ENCODE results near the gene ANKMY1. TPM values are rescaled to one million over a fixed set of nuclear protein-coding genes. Genes with fewer than 3 reads are reported as not detected.

ANKMY1 gene
- total RNA-seq, 4 donors from 2014 or later = 11.7 to 30.5 (median 15.3) TPM

DNA sequence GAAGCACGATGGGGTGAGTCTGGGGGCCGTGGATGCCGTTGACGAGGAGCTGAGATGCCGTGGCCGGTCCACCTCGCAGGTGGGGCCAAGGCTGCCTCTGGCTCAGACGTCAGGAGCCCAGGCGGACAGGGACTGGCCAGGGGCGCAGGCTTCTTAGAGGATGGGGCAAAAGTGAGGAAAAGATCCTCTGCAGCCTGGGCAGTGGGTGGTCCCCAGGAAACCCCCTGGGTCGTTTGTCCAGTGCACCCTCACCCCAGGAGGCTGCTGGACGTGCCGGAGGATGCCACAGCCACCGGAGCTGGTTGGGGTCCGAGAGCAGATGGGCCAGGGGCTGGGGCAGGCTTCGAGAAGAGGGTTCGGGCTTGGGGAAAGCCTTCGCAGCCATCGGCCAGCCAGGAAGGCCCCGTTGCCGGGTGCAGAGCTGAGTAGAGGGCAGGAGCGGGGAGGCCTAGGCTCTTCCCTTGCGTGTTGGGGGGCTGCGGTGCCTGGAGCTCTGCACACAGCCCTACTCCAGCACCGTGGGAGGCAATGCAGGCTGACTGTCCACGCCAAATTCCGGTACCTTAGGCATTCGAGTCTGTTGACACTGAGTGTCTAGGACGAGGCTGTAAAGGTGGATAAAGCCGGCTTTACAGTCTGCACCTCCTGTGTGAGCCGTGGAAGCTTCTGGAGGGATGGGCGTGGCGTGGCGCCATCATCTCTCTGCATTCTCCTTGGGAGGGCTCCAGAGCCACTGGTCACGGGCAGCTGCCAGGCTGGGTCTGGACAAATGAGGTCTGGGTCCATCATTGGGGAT, 103.5 kb downstream of the ANKMY1 start:
- no peak for TF ChIP-seq CTCF (IDR thresholded peaks at IDR 0.05; ENCODE audit: low read depth)

- no peak for TF ChIP-seq CTCF (IDR thresholded peaks at IDR 0.05; ENCODE audit: low read depth)
Measured at GRCh38 chr2:240453461-240454105, 104.2 kb downstream of the ANKMY1 start.

GRCh38 chr2:240452462-240453256, 105.1 kb downstream of the ANKMY1 start:
- TF ChIP-seq CTCF (IDR thresholded peaks at IDR 0.05; ENCODE audit: low read depth) = no peak

- TF ChIP-seq CTCF (IDR thresholded peaks at IDR 0.05; ENCODE audit: low read depth) = no peak
Measured at GRCh38 chr2:240451791-240452461, 105.9 kb downstream of the ANKMY1 start.

- TF ChIP-seq CTCF (IDR thresholded peaks at IDR 0.05; ENCODE audit: low read depth) = no peak
Measured at GRCh38 chr2:240451108-240451611, 106.6 kb downstream of the ANKMY1 start.

- no peak for TF ChIP-seq CTCF (IDR thresholded peaks at IDR 0.05; ENCODE audit: low read depth)
Measured at GRCh38 chr2:240450532-240451107, 107.2 kb downstream of the ANKMY1 start.
